ENCODE results near the gene NPDC1. TPM values are rescaled to one million over a fixed set of nuclear protein-coding genes. Genes with fewer than 3 reads are reported as not detected.

Gene NPDC1
- total RNA-seq, 1 donor from 2014 or later, result 63.9 TPM

GRCh38 chr9:137053944-137054931 is 8.3 kb upstream of the NPDC1 start, which contains the start of gene ENTPD2:
Gene ENTPD2 (minus strand): TSS chr9:137054061. CDS start chr9:137053997, 64 bp downstream.
- no peak for DNase-seq
- H3K4me3 ChIP-seq, result peak within 1 kb of the TSS; percentile 64
- peaks cover 59% of the 10 kb centered on the region for H3K4me1 ChIP-seq
- H3K9me3 ChIP-seq (replicated peaks), result no peaks in the 10 kb centered on the region
- H3K27ac ChIP-seq (replicated peaks), result peak within 1 kb of the TSS; percentile 93
- TF ChIP-seq, protein P1, sequence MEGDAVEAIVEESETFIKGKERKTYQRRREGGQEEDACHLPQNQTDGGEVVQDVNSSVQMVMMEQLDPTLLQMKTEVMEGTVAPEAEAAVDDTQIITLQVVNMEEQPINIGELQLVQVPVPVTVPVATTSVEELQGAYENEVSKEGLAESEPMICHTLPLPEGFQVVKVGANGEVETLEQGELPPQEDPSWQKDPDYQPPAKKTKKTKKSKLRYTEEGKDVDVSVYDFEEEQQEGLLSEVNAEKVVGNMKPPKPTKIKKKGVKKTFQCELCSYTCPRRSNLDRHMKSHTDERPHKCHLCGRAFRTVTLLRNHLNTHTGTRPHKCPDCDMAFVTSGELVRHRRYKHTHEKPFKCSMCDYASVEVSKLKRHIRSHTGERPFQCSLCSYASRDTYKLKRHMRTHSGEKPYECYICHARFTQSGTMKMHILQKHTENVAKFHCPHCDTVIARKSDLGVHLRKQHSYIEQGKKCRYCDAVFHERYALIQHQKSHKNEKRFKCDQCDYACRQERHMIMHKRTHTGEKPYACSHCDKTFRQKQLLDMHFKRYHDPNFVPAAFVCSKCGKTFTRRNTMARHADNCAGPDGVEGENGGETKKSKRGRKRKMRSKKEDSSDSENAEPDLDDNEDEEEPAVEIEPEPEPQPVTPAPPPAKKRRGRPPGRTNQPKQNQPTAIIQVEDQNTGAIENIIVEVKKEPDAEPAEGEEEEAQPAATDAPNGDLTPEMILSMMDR (IDR thresholded peaks at IDR 0.05; ENCODE audit: borderline replicate concordance), result no peak
- intact Hi-C loops (cut with micrococcal nuclease), result no loop called here
- peaks cover 55% of the 10 kb centered on the region for H3K27me3 ChIP-seq (ENCODE audit: low read depth)
- H3K36me3 ChIP-seq, result no peaks in the 10 kb centered on the region

GRCh38 chr9:137052998-137053943 is 7.3 kb upstream of the NPDC1 start:
- Histone ChIP-seq H3K4me3 (peak overlapping the region; percentile 64), H3K27me3 (ENCODE audit: low read depth) (peaks cover 64% of the 10 kb centered on the region), H3K36me3 (no peaks in the 10 kb centered on the region), H3K27ac (replicated peaks) (peak overlapping the region; percentile 93), H3K9me3 (replicated peaks) (no peaks in the 10 kb centered on the region), H3K4me1 (peaks cover 66% of the 10 kb centered on the region)
- no peak for DNase-seq
- TF ChIP-seq, protein P1 (IDR thresholded peaks at IDR 0.05; ENCODE audit: borderline replicate concordance), result no peak
- intact Hi-C loops (cut with micrococcal nuclease), result no loop called here

DNA sequence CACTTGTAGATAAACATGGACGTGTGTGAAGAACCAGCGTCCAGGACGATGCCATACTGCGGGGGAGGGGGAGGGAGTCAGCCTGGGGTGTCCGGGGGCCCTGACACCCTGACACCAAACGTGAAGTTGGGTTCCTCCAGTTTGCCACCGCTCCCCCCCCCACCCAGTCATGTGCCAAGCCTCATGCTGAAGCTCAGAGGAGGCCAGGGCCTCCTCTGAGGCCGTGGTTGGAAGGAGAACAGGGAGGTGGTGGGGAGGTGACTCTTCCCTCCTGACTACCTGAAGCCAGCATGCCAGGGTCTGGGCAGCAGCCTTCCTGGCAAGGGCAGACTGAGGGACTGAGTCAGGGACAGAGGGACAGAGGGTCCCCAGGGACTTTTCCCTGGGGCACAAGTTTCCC is 6.3 kb upstream of the NPDC1 start:
- TF ChIP-seq, protein P1 (IDR thresholded peaks at IDR 0.05; ENCODE audit: borderline replicate concordance), result no peak
- peaks cover 62% of the 10 kb centered on the region for H3K4me1 ChIP-seq
- peaks cover 74% of the 10 kb centered on the region for H3K27me3 ChIP-seq (ENCODE audit: low read depth)

GRCh38 chr9:137051145-137051724 is 5.3 kb upstream of the NPDC1 start:
- H3K27me3 ChIP-seq (ENCODE audit: low read depth), result peaks cover 81% of the 10 kb centered on the region
- H3K4me1 ChIP-seq, result peaks cover 57% of the 10 kb centered on the region
- H3K9me3 ChIP-seq (replicated peaks), result no peaks in the 10 kb centered on the region
- H3K27ac ChIP-seq (replicated peaks), result no peak overlapping the region
- DNase-seq, result no peak
- no peaks in the 10 kb centered on the region for H3K36me3 ChIP-seq
- TF ChIP-seq, protein P1 (IDR thresholded peaks at IDR 0.05; ENCODE audit: borderline replicate concordance), result no peak
- intact Hi-C loops (cut with micrococcal nuclease), result no loop called here
- H3K4me3 ChIP-seq, result no peak overlapping the region

More for the DNA sequence above, 6.3 kb upstream of the NPDC1 start:
- DNase-seq, result no peak
- no peak overlapping the region for H3K27ac ChIP-seq (replicated peaks)
- no peak overlapping the region for H3K4me3 ChIP-seq
- intact Hi-C loops (cut with micrococcal nuclease), result no loop called here
- H3K9me3 ChIP-seq (replicated peaks), result no peaks in the 10 kb centered on the region
- no peaks in the 10 kb centered on the region for H3K36me3 ChIP-seq

DNA sequence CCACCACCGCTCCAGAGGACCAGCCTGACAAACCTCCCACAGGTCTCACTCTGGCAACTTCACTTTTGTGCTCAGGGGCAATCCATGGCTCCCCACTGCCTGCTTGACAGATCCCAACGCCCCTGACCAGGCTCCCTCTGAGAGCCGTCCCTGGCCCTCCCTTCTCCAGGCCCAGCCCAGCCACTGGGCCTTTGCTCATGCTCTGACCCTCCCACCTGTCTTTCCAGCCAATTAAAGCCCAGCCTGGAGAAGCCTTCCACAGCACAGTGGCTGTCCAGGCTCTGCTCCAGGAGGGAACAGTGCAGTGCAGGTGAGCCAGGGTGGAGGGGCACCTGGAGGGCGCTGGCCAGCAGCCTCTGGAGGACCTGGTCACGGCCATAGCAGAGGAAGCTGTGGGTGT is 4.6 kb upstream of the NPDC1 start:
- Histone ChIP-seq H3K27ac (replicated peaks) (no peak overlapping the region), H3K4me1 (peaks cover 55% of the 10 kb centered on the region), H3K4me3 (no peak overlapping the region), H3K27me3 (ENCODE audit: low read depth) (peaks cover 81% of the 10 kb centered on the region), H3K36me3 (no peaks in the 10 kb centered on the region), H3K9me3 (replicated peaks) (no peaks in the 10 kb centered on the region)
- intact Hi-C loops (cut with micrococcal nuclease), result no loop called here
- no peak for DNase-seq
- TF ChIP-seq, protein P1 (IDR thresholded peaks at IDR 0.05; ENCODE audit: borderline replicate concordance), result no peak
